Measurements from ENCODE around the gene CLN3.
"Not testable (repeated sequence)": the region's sequence is repeated elsewhere in the genome, so short reads cannot be mapped to it uniquely, and the experiment has no call there.

Gene CLN3

GRCh38 chr16:28529124-28529523, 37.2 kb upstream of the CLN3 start:
- Histone ChIP-seq H3K9me3 (ENCODE audit: control insufficient read depth in 1 of 2, low read length in 2 of 2) (no peaks in the 10 kb centered on the region), H3K4me3 (ENCODE audit: low read depth in 1 of 2, low read length in 2 of 2) (no peak overlapping the region), H3K27ac (ENCODE audit: low read depth, low read length) (no peak overlapping the region), H3K9ac (ENCODE audit: low read depth in 1 of 2, low read length in 2 of 2) (no peak overlapping the region), H3K27me3 (ENCODE audit: control insufficient read depth in 1 of 2, insufficient read depth in 2 of 2, low read length in 2 of 2) (no peaks in the 10 kb centered on the region), H3K4me1 (ENCODE audit: control insufficient read depth in 1 of 2, insufficient read depth in 2 of 2, low read length in 2 of 2) (peaks cover 14 to 17% of the 10 kb centered on the region in 2 donors), H3K36me3 (ENCODE audit: control insufficient read depth in 1 of 2, insufficient read depth in 2 of 2, low read length in 2 of 2) (no peaks in the 10 kb centered on the region)

GRCh38 chr16:28528463-28528867, 36.6 kb upstream of the CLN3 start:
- no peaks in the 10 kb centered on the region for H3K27me3 ChIP-seq (ENCODE audit: control insufficient read depth in 1 of 2, insufficient read depth in 2 of 2, low read length in 2 of 2)
- no peak overlapping the region for H3K9ac ChIP-seq (ENCODE audit: low read depth in 1 of 2, low read length in 2 of 2)
- peaks cover 14 to 17% of the 10 kb centered on the region in 2 donors for H3K4me1 ChIP-seq (ENCODE audit: control insufficient read depth in 1 of 2, insufficient read depth in 2 of 2, low read length in 2 of 2)
- no peaks in the 10 kb centered on the region for H3K36me3 ChIP-seq (ENCODE audit: control insufficient read depth in 1 of 2, insufficient read depth in 2 of 2, low read length in 2 of 2)
- H3K9me3 ChIP-seq (ENCODE audit: control insufficient read depth in 1 of 2, low read length in 2 of 2) = no peaks in the 10 kb centered on the region
- peak overlapping the region; percentile 25 for H3K27ac ChIP-seq (ENCODE audit: low read depth, low read length)
- H3K4me3 ChIP-seq (ENCODE audit: low read depth in 1 of 2, low read length in 2 of 2) = no peak overlapping the region

GRCh38 chr16:28527985-28528384, 36.1 kb upstream of the CLN3 start:
- Histone ChIP-seq H3K4me1 (ENCODE audit: control insufficient read depth in 1 of 2, insufficient read depth in 2 of 2, low read length in 2 of 2) (peaks cover 13 to 17% of the 10 kb centered on the region in 2 donors), H3K4me3 (ENCODE audit: low read depth in 1 of 2, low read length in 2 of 2) (no peak overlapping the region), H3K9ac (ENCODE audit: low read depth in 1 of 2, low read length in 2 of 2) (no peak overlapping the region), H3K27me3 (ENCODE audit: control insufficient read depth in 1 of 2, insufficient read depth in 2 of 2, low read length in 2 of 2) (no peaks in the 10 kb centered on the region), H3K27ac (ENCODE audit: low read depth, low read length) (no peak overlapping the region), H3K36me3 (ENCODE audit: control insufficient read depth in 1 of 2, insufficient read depth in 2 of 2, low read length in 2 of 2) (no peaks in the 10 kb centered on the region), H3K9me3 (ENCODE audit: control insufficient read depth in 1 of 2, low read length in 2 of 2) (no peaks in the 10 kb centered on the region)

GRCh38 chr16:28527100-28527785, 35.4 kb upstream of the CLN3 start:
- not testable (repeated sequence) for H3K9ac ChIP-seq (ENCODE audit: low read depth in 1 of 2, low read length in 2 of 2); H3K4me1 ChIP-seq (ENCODE audit: control insufficient read depth in 1 of 2, insufficient read depth in 2 of 2, low read length in 2 of 2); H3K9me3 ChIP-seq (ENCODE audit: control insufficient read depth in 1 of 2, low read length in 2 of 2); H3K27me3 ChIP-seq (ENCODE audit: control insufficient read depth in 1 of 2, insufficient read depth in 2 of 2, low read length in 2 of 2); H3K27ac ChIP-seq (ENCODE audit: low read depth, low read length); H3K36me3 ChIP-seq (ENCODE audit: control insufficient read depth in 1 of 2, insufficient read depth in 2 of 2, low read length in 2 of 2); H3K4me3 ChIP-seq (ENCODE audit: low read depth in 1 of 2, low read length in 2 of 2)

GRCh38 chr16:28526201-28527099, 34.6 kb upstream of the CLN3 start:
- H3K9me3 ChIP-seq (ENCODE audit: control insufficient read depth in 1 of 2, low read length in 2 of 2) = no peaks in the 10 kb centered on the region
- peaks cover 6 to 9% of the 10 kb centered on the region in 2 donors for H3K4me1 ChIP-seq (ENCODE audit: control insufficient read depth in 1 of 2, insufficient read depth in 2 of 2, low read length in 2 of 2)
- H3K4me3 ChIP-seq (ENCODE audit: low read depth in 1 of 2, low read length in 2 of 2) = no peak overlapping the region
- no peaks in the 10 kb centered on the region for H3K36me3 ChIP-seq (ENCODE audit: control insufficient read depth in 1 of 2, insufficient read depth in 2 of 2, low read length in 2 of 2)
- no peak overlapping the region for H3K27ac ChIP-seq (ENCODE audit: low read depth, low read length)
- no peaks in the 10 kb centered on the region for H3K27me3 ChIP-seq (ENCODE audit: control insufficient read depth in 1 of 2, insufficient read depth in 2 of 2, low read length in 2 of 2)
- no peak overlapping the region for H3K9ac ChIP-seq (ENCODE audit: low read depth in 1 of 2, low read length in 2 of 2)

- H3K4me1 ChIP-seq (ENCODE audit: control insufficient read depth in 1 of 2, insufficient read depth in 2 of 2, low read length in 2 of 2) = peaks cover 6 to 9% of the 10 kb centered on the region in 2 donors
- no peak overlapping the region for H3K27ac ChIP-seq (ENCODE audit: low read depth, low read length)
- H3K36me3 ChIP-seq (ENCODE audit: control insufficient read depth in 1 of 2, insufficient read depth in 2 of 2, low read length in 2 of 2) = no peaks in the 10 kb centered on the region
- H3K9me3 ChIP-seq (ENCODE audit: control insufficient read depth in 1 of 2, low read length in 2 of 2) = no peaks in the 10 kb centered on the region
- no peaks in the 10 kb centered on the region for H3K27me3 ChIP-seq (ENCODE audit: control insufficient read depth in 1 of 2, insufficient read depth in 2 of 2, low read length in 2 of 2)
- no peak overlapping the region for H3K9ac ChIP-seq (ENCODE audit: low read depth in 1 of 2, low read length in 2 of 2)
- H3K4me3 ChIP-seq (ENCODE audit: low read depth in 1 of 2, low read length in 2 of 2) = no peak overlapping the region
These were observed 32.9 kb upstream of the CLN3 start for GRCh38 chr16:28524681-28525171.

- H3K4me1 ChIP-seq (ENCODE audit: control insufficient read depth in 1 of 2, insufficient read depth in 2 of 2, low read length in 2 of 2) = peaks cover 0 to 3% of the 10 kb centered on the region in 2 donors
- H3K36me3 ChIP-seq (ENCODE audit: control insufficient read depth in 1 of 2, insufficient read depth in 2 of 2, low read length in 2 of 2) = no peaks in the 10 kb centered on the region
- no peak overlapping the region for H3K9ac ChIP-seq (ENCODE audit: low read depth in 1 of 2, low read length in 2 of 2)
- no peaks in the 10 kb centered on the region for H3K27me3 ChIP-seq (ENCODE audit: control insufficient read depth in 1 of 2, insufficient read depth in 2 of 2, low read length in 2 of 2)
- H3K4me3 ChIP-seq (ENCODE audit: low read depth in 1 of 2, low read length in 2 of 2) = no peak overlapping the region
- no peaks in the 10 kb centered on the region for H3K9me3 ChIP-seq (ENCODE audit: control insufficient read depth in 1 of 2, low read length in 2 of 2)
- H3K27ac ChIP-seq (ENCODE audit: low read depth, low read length) = no peak overlapping the region
These were observed 30.9 kb upstream of the CLN3 start for GRCh38 chr16:28522792-28523191.

- Histone ChIP-seq H3K27me3 (ENCODE audit: control insufficient read depth in 1 of 2, insufficient read depth in 2 of 2, low read length in 2 of 2) (no peaks in the 10 kb centered on the region), H3K9me3 (ENCODE audit: control insufficient read depth in 1 of 2, low read length in 2 of 2) (no peaks in the 10 kb centered on the region), H3K4me1 (ENCODE audit: control insufficient read depth in 1 of 2, insufficient read depth in 2 of 2, low read length in 2 of 2) (peaks cover 0 to 3% of the 10 kb centered on the region in 2 donors), H3K27ac (ENCODE audit: low read depth, low read length) (no peak overlapping the region), H3K9ac (ENCODE audit: low read depth in 1 of 2, low read length in 2 of 2) (no peak overlapping the region), H3K36me3 (ENCODE audit: control insufficient read depth in 1 of 2, insufficient read depth in 2 of 2, low read length in 2 of 2) (no peaks in the 10 kb centered on the region), H3K4me3 (ENCODE audit: low read depth in 1 of 2, low read length in 2 of 2) (no peak overlapping the region)
These were observed 29.6 kb upstream of the CLN3 start for GRCh38 chr16:28521436-28521835.

- H3K4me3 ChIP-seq (ENCODE audit: low read depth in 1 of 2, low read length in 2 of 2) = no peak overlapping the region
- H3K9ac ChIP-seq (ENCODE audit: low read depth in 1 of 2, low read length in 2 of 2) = no peak overlapping the region
- H3K27me3 ChIP-seq (ENCODE audit: control insufficient read depth in 1 of 2, insufficient read depth in 2 of 2, low read length in 2 of 2) = no peaks in the 10 kb centered on the region
- H3K27ac ChIP-seq (ENCODE audit: low read depth, low read length) = no peak overlapping the region
- H3K4me1 ChIP-seq (ENCODE audit: control insufficient read depth in 1 of 2, insufficient read depth in 2 of 2, low read length in 2 of 2) = no peaks in the 10 kb centered on the region
- H3K36me3 ChIP-seq (ENCODE audit: control insufficient read depth in 1 of 2, insufficient read depth in 2 of 2, low read length in 2 of 2) = no peaks in the 10 kb centered on the region
- H3K9me3 ChIP-seq (ENCODE audit: control insufficient read depth in 1 of 2, low read length in 2 of 2) = no peaks in the 10 kb centered on the region
These were observed 28.8 kb upstream of the CLN3 start for GRCh38 chr16:28520672-28521071.

- no peak overlapping the region for H3K9ac ChIP-seq (ENCODE audit: low read depth in 1 of 2, low read length in 2 of 2)
- H3K9me3 ChIP-seq (ENCODE audit: control insufficient read depth in 1 of 2, low read length in 2 of 2) = no peaks in the 10 kb centered on the region
- H3K27me3 ChIP-seq (ENCODE audit: control insufficient read depth in 1 of 2, insufficient read depth in 2 of 2, low read length in 2 of 2) = no peaks in the 10 kb centered on the region
- no peak overlapping the region for H3K4me3 ChIP-seq (ENCODE audit: low read depth in 1 of 2, low read length in 2 of 2)
- H3K27ac ChIP-seq (ENCODE audit: low read depth, low read length) = no peak overlapping the region
- no peaks in the 10 kb centered on the region for H3K36me3 ChIP-seq (ENCODE audit: control insufficient read depth in 1 of 2, insufficient read depth in 2 of 2, low read length in 2 of 2)
- H3K4me1 ChIP-seq (ENCODE audit: control insufficient read depth in 1 of 2, insufficient read depth in 2 of 2, low read length in 2 of 2) = no peaks in the 10 kb centered on the region
These were observed 22.4 kb upstream of the CLN3 start for GRCh38 chr16:28514246-28514645.
